ENCODE data around the gene CBFB. TPM values are rescaled to one million over a fixed set of nuclear protein-coding genes. Genes with fewer than 3 reads are reported as not detected.

Gene CBFB
- total and polyA plus RNA-seq, 2 of the 13 experiments (the other 11 are each of a cell fraction or from before 2014, with no cell fraction given) = 22.1 to 70.8 TPM

DNA sequence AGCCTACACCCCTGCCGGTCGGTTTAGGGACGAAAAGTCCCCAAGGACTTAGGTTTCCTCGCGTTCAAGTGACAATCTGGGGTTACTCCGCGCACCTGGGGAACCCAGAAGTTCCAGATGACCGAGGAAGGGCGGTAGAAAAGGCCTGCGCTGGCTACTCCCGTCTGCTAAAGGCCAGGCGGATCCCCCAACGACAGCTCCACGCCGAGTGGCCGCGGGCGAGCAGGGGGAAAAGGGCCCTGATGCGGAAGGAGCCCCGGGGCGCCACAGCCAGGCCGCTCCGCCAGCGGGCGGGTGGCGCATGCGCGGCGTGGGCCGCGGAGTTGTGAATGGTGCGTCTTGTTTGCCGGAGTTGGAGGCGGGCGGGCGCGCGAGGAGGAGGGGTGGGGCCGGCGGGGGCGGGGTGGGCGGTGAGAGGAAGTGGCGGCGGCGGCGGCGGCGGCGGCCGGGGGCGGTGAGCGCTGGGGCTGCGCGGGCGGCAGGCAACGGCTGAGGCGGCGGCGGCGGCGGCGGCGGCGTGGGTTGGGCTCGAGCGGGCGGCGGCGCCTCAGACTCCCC, at the start of gene CBFB (continued):
- no peak for TF ChIP-seq NR2C2 (CRISPR knock-in tag; IDR thresholded peaks at IDR 0.05; ENCODE audit: borderline replicate concordance)
- no peak for TF ChIP-seq HNRNPK (IDR thresholded peaks at IDR 0.05; ENCODE audit: low read depth, low read length, poor library complexity, severe bottlenecking)
- no peak for TF ChIP-seq ZNF121 (CRISPR knock-in tag; IDR thresholded peaks at IDR 0.05)
- TF ChIP-seq ZNF326 (CRISPR knock-in tag; IDR thresholded peaks at IDR 0.05; ENCODE audit: borderline replicate concordance) = no peak
- TF ChIP-seq ZNF572 (CRISPR knock-in tag; IDR thresholded peaks at IDR 0.05) = 0 out of 2 replicates have a peak, but pooled peaks have one; percentile 81
- TF ChIP-seq ZNF225 (CRISPR knock-in tag; IDR thresholded peaks at IDR 0.05) = peak; percentile 80; the same call in 1 of the 2 replicates
- TF ChIP-seq, protein P1, sequence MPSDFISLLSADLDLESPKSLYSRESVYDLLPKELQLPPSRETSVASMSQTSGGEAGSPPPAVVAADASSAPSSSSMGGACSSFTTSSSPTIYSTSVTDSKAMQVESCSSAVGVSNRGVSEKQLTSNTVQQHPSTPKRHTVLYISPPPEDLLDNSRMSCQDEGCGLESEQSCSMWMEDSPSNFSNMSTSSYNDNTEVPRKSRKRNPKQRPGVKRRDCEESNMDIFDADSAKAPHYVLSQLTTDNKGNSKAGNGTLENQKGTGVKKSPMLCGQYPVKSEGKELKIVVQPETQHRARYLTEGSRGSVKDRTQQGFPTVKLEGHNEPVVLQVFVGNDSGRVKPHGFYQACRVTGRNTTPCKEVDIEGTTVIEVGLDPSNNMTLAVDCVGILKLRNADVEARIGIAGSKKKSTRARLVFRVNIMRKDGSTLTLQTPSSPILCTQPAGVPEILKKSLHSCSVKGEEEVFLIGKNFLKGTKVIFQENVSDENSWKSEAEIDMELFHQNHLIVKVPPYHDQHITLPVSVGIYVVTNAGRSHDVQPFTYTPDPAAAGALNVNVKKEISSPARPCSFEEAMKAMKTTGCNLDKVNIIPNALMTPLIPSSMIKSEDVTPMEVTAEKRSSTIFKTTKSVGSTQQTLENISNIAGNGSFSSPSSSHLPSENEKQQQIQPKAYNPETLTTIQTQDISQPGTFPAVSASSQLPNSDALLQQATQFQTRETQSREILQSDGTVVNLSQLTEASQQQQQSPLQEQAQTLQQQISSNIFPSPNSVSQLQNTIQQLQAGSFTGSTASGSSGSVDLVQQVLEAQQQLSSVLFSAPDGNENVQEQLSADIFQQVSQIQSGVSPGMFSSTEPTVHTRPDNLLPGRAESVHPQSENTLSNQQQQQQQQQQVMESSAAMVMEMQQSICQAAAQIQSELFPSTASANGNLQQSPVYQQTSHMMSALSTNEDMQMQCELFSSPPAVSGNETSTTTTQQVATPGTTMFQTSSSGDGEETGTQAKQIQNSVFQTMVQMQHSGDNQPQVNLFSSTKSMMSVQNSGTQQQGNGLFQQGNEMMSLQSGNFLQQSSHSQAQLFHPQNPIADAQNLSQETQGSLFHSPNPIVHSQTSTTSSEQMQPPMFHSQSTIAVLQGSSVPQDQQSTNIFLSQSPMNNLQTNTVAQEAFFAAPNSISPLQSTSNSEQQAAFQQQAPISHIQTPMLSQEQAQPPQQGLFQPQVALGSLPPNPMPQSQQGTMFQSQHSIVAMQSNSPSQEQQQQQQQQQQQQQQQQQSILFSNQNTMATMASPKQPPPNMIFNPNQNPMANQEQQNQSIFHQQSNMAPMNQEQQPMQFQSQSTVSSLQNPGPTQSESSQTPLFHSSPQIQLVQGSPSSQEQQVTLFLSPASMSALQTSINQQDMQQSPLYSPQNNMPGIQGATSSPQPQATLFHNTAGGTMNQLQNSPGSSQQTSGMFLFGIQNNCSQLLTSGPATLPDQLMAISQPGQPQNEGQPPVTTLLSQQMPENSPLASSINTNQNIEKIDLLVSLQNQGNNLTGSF (CRISPR knock-in tag; IDR thresholded peaks at IDR 0.05) = peak; percentile 89
- peak; percentile 45; the same call in 1 of the 2 replicates for TF ChIP-seq HOXD1 (CRISPR knock-in tag; IDR thresholded peaks at IDR 0.05)
- TF ChIP-seq CHCHD3 (CRISPR knock-in tag; IDR thresholded peaks at IDR 0.05) = no peak; the same call in 1 of the 2 replicates
- TF ChIP-seq ZSCAN21 (CRISPR knock-in tag; IDR thresholded peaks at IDR 0.05; ENCODE audit: borderline replicate concordance) = peak; percentile 81; the same call in 1 of the 2 replicates
- TF ChIP-seq MZF1 (CRISPR knock-in tag; IDR thresholded peaks at IDR 0.05; ENCODE audit: borderline replicate concordance) = no peak
- 0 out of 2 replicates have a peak, but pooled peaks have one; percentile 83 for TF ChIP-seq NR1H2 (CRISPR knock-in tag; IDR thresholded peaks at IDR 0.05; ENCODE audit: borderline replicate concordance, low read depth)
- peak; percentile 53; the same call in 1 of the 2 replicates for TF ChIP-seq POGZ (CRISPR knock-in tag; IDR thresholded peaks at IDR 0.05)
- no peak for TF ChIP-seq ZNF530 (CRISPR knock-in tag; IDR thresholded peaks at IDR 0.05; ENCODE audit: low read depth)
- TF ChIP-seq ZNF615 (CRISPR knock-in tag; IDR thresholded peaks at IDR 0.05; ENCODE audit: borderline replicate concordance) = no peak
- TF ChIP-seq PHB2 (IDR thresholded peaks at IDR 0.05; ENCODE audit: partially characterized antibody) = no peak
- TF ChIP-seq, protein P2, sequence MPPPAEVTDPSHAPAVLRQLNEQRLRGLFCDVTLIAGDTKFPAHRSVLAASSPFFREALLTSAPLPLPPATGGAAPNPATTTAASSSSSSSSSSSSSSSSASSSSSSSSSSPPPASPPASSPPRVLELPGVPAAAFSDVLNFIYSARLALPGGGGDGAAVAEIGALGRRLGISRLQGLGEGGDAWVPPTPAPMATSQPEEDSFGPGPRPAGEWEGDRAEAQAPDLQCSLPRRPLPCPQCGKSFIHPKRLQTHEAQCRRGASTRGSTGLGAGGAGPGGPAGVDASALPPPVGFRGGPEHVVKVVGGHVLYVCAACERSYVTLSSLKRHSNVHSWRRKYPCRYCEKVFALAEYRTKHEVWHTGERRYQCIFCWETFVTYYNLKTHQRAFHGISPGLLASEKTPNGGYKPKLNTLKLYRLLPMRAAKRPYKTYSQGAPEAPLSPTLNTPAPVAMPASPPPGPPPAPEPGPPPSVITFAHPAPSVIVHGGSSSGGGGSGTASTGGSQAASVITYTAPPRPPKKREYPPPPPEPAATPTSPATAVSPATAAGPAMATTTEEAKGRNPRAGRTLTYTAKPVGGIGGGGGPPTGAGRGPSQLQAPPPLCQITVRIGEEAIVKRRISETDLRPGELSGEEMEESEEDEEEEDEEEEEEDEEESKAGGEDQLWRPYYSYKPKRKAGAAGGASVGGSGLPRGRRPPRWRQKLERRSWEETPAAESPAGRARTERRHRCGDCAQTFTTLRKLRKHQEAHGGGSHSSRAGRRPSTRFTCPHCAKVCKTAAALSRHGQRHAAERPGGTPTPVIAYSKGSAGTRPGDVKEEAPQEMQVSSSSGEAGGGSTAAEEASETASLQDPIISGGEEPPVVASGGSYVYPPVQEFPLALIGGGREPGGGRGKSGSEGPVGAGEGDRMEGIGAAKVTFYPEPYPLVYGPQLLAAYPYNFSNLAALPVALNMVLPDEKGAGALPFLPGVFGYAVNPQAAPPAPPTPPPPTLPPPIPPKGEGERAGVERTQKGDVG (CRISPR knock-in tag; IDR thresholded peaks at IDR 0.05; ENCODE audit: borderline replicate concordance) = peak; percentile 25; the same call in 1 of the 2 replicates
- no peak for TF ChIP-seq EHMT2 (IDR thresholded peaks at IDR 0.05; ENCODE audit: borderline replicate concordance, low read depth, low read length)
- TF ChIP-seq, protein P3, sequence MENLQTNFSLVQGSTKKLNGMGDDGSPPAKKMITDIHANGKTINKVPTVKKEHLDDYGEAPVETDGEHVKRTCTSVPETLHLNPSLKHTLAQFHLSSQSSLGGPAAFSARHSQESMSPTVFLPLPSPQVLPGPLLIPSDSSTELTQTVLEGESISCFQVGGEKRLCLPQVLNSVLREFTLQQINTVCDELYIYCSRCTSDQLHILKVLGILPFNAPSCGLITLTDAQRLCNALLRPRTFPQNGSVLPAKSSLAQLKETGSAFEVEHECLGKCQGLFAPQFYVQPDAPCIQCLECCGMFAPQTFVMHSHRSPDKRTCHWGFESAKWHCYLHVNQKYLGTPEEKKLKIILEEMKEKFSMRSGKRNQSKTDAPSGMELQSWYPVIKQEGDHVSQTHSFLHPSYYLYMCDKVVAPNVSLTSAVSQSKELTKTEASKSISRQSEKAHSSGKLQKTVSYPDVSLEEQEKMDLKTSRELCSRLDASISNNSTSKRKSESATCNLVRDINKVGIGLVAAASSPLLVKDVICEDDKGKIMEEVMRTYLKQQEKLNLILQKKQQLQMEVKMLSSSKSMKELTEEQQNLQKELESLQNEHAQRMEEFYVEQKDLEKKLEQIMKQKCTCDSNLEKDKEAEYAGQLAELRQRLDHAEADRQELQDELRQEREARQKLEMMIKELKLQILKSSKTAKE (CRISPR knock-in tag; IDR thresholded peaks at IDR 0.05; ENCODE audit: borderline replicate concordance) = no peak
